GM23338 (cell line): ENCODE measurements around the gene NTN1.

Source experiments
- CREB1 ChIP-seq: fragments of 250-450 bp; sonication (Bioruptor Pico); IDR thresholded peaks from 2 replicates; pipeline ENCODE4 v1.5.0; 2020; ENCODE audit warnings: low read depth, mild to moderate bottlenecking, moderate library complexity
- EZH2 ChIP-seq: fragments of 200-600 bp; sonication (generic); IDR thresholded peaks from one replicate; pipeline ENCODE4 v1.8.0; 2017; ENCODE audit warnings: antibody characterized with exemption, mild to moderate bottlenecking, low read depth; ENCODE audit not compliant: unreplicated experiment
- EZH2phosphoT487 ChIP-seq: fragments of 200-600 bp; sonication (generic); IDR thresholded peaks from one replicate; pipeline ENCODE4 v1.8.1; 2018; ENCODE audit warnings: antibody characterized with exemption; ENCODE audit not compliant: unreplicated experiment
- POLR2AphosphoS5 ChIP-seq: IDR thresholded peaks from 2 replicates; pipeline ENCODE4 v1.6.1; 2016; ENCODE audit warnings: antibody characterized with exemption, low read depth
- REST ChIP-seq: IDR thresholded peaks from one replicate; pipeline ENCODE4 v1.6.1; 2018; ENCODE audit warnings: antibody characterized with exemption; ENCODE audit not compliant: unreplicated experiment
- STAT1 ChIP-seq: IDR thresholded peaks from one replicate; pipeline ENCODE4 v1.6.1; 2016; ENCODE audit warnings: antibody characterized with exemption; ENCODE audit not compliant: unreplicated experiment
- TF ChIP-seq, protein P1 (sequence below), 2 experiments: fragments of 200-600 bp in 1 of 2; sonication (generic) in 1 of 2; conservative IDR thresholded peaks; 2 replicates each; pipeline versions ENCODE4 v1.5.1 to v1.6.1; 2016 to 2017; ENCODE audit warnings: antibody characterized with exemption in 2 of 2, low read depth in 2 of 2, mild to moderate bottlenecking in 2 of 2, moderate library complexity in 1 of 2
- TF ChIP-seq, protein P2 (sequence below): IDR thresholded peaks from 2 replicates; pipeline ENCODE4 v1.6.1; 2016; ENCODE audit warnings: antibody characterized with exemption

- TF ChIP-seq, protein P1, sequence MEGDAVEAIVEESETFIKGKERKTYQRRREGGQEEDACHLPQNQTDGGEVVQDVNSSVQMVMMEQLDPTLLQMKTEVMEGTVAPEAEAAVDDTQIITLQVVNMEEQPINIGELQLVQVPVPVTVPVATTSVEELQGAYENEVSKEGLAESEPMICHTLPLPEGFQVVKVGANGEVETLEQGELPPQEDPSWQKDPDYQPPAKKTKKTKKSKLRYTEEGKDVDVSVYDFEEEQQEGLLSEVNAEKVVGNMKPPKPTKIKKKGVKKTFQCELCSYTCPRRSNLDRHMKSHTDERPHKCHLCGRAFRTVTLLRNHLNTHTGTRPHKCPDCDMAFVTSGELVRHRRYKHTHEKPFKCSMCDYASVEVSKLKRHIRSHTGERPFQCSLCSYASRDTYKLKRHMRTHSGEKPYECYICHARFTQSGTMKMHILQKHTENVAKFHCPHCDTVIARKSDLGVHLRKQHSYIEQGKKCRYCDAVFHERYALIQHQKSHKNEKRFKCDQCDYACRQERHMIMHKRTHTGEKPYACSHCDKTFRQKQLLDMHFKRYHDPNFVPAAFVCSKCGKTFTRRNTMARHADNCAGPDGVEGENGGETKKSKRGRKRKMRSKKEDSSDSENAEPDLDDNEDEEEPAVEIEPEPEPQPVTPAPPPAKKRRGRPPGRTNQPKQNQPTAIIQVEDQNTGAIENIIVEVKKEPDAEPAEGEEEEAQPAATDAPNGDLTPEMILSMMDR (conservative IDR thresholded peaks at IDR 0.05; ENCODE audit: low read depth in 2 of 2), result no peak
- no peak for TF ChIP-seq EZH2
- TF ChIP-seq POLR2AphosphoS5, result no peak
- no peak for TF ChIP-seq EZH2phosphoT487
- no peak for TF ChIP-seq CREB1 (CRISPR knock-in tag)
- no peak for TF ChIP-seq REST
- TF ChIP-seq, protein P2, sequence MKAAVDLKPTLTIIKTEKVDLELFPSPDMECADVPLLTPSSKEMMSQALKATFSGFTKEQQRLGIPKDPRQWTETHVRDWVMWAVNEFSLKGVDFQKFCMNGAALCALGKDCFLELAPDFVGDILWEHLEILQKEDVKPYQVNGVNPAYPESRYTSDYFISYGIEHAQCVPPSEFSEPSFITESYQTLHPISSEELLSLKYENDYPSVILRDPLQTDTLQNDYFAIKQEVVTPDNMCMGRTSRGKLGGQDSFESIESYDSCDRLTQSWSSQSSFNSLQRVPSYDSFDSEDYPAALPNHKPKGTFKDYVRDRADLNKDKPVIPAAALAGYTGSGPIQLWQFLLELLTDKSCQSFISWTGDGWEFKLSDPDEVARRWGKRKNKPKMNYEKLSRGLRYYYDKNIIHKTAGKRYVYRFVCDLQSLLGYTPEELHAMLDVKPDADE, result no peak
- TF ChIP-seq STAT1, result no peak
Measured at GRCh38 chr17:9002227-9002605, 19.1 kb upstream of the NTN1 start.
